GM12875 (cell line): ENCODE data around the gene TMEM82.

Experiments used
- H3K4me3 ChIP-seq: one replicate; pipeline ENCODE4 v1.5.1; 2011; ENCODE audit warnings: low read depth, low read length, control low read depth
- CTCF ChIP-seq: IDR thresholded peaks from 2 replicates; pipeline ENCODE4 v1.5.1; 2011; ENCODE audit warnings: low read depth, mild to moderate bottlenecking, control low read depth, inconsistent platforms, low read length, moderate library complexity, borderline replicate concordance; ENCODE audit not compliant: insufficient read depth

The TMEM82 gene

GRCh38 chr1:15749399-15750291 lies 7.3 kb downstream of the TMEM82 start:
- H3K4me3 ChIP-seq = no peak overlapping the region

GRCh38 chr1:15750924-15751323 lies 8.6 kb downstream of the TMEM82 start:
- no peak for TF ChIP-seq CTCF
- no peak overlapping the region for H3K4me3 ChIP-seq

More at GRCh38 chr1:15749399-15750291, 7.3 kb downstream of the TMEM82 start:
- no peak for TF ChIP-seq CTCF

GRCh38 chr1:15751717-15752116 lies 9.4 kb downstream of the TMEM82 start:
- no peak for TF ChIP-seq CTCF
- H3K4me3 ChIP-seq = no peak overlapping the region

GRCh38 chr1:15753776-15754175 lies 11.5 kb downstream of the TMEM82 start:
- no peak for TF ChIP-seq CTCF
- no peak overlapping the region for H3K4me3 ChIP-seq

- no peak overlapping the region for H3K4me3 ChIP-seq
- TF ChIP-seq CTCF = no peak
These were observed 12.8 kb downstream of the TMEM82 start for GRCh38 chr1:15755021-15755645.

GRCh38 chr1:15755646-15756040 lies 13.3 kb downstream of the TMEM82 start:
- H3K4me3 ChIP-seq = no peak overlapping the region
- TF ChIP-seq CTCF = no peak
